ENCODE results near the gene ZDHHC22.

- TF ChIP-seq CTCF (IDR thresholded peaks at IDR 0.05) (no peak), POLR2A (IDR thresholded peaks at IDR 0.05) (no peak)
Observed at GRCh38 chr14:77103475-77103874, 38.1 kb downstream of the ZDHHC22 start.
